ENCODE results near the gene PAX2. TPM values are rescaled to one million over a fixed set of nuclear protein-coding genes. Genes with fewer than 3 reads are reported as not detected.

PAX2 gene
- total RNA-seq, 1 donor from 2014 or later, result 0.34 TPM

- H3K27ac Mint-ChIP-seq, result no peak overlapping the region
- Histone ChIP-seq H3K4me3 (no peak overlapping the region), H2AFZ (replicated peaks) (no peak overlapping the region), H3F3A (ENCODE audit: low read depth) (no peaks in the 10 kb centered on the region), H3K4me2 (no peak overlapping the region), H3K9ac (no peak overlapping the region), H3K27me3 (peaks cover 80% of the 10 kb centered on the region), H3K27ac (no peak overlapping the region), H3K4me1 (peaks cover 15% of the 10 kb centered on the region), H3K9me3 (ENCODE audit: low read depth) (no peaks in the 10 kb centered on the region), H4K20me1 (ENCODE audit: low read depth) (peaks cover 6% of the 10 kb centered on the region), H3K79me2 (ENCODE audit: low read depth) (no peaks in the 10 kb centered on the region), H3K36me3 (no peaks in the 10 kb centered on the region)
- H3K4me1 Mint-ChIP-seq, result peaks cover 14% of the 10 kb centered on the region
- peaks cover 4% of the 10 kb centered on the region for H3K9me3 Mint-ChIP-seq
- H3K27me3 Mint-ChIP-seq (ENCODE audit: insufficient read depth, low read depth), result peaks cover 21% of the 10 kb centered on the region
- H3K4me3 Mint-ChIP-seq, result no peak overlapping the region
- DNase-seq (ENCODE audit: low spot score), result no peak
- TF ChIP-seq EZH2 (IDR thresholded peaks at IDR 0.05) (no peak), EZH2phosphoT487 (IDR thresholded peaks at IDR 0.05) (no peak), CTCF (IDR thresholded peaks at IDR 0.05) (no peak)
- H3K36me3 Mint-ChIP-seq, result no peaks in the 10 kb centered on the region
Measured at GRCh38 chr10:100784126-100784525, 38.7 kb downstream of the PAX2 start.

- no peak overlapping the region for H3K4me2 ChIP-seq
- H3K27me3 ChIP-seq, result peaks cover 80% of the 10 kb centered on the region
- H3F3A ChIP-seq (ENCODE audit: low read depth), result no peaks in the 10 kb centered on the region
- no peaks in the 10 kb centered on the region for H3K79me2 ChIP-seq (ENCODE audit: low read depth)
- H3K9ac ChIP-seq, result no peak overlapping the region
- no peak for DNase-seq (ENCODE audit: low spot score)
- Mint-ChIP-seq H3K27ac (peak overlapping the region; percentile 13), H3K27me3 (ENCODE audit: insufficient read depth, low read depth) (peaks cover 20% of the 10 kb centered on the region), H3K9me3 (no peaks in the 10 kb centered on the region), H3K4me1 (peaks cover 20% of the 10 kb centered on the region), H3K4me3 (no peak overlapping the region), H3K36me3 (no peaks in the 10 kb centered on the region)
- peaks cover 15% of the 10 kb centered on the region for H3K4me1 ChIP-seq
- H2AFZ ChIP-seq (replicated peaks), result no peak overlapping the region
- H3K27ac ChIP-seq, result no peak overlapping the region
- peaks cover 6% of the 10 kb centered on the region for H4K20me1 ChIP-seq (ENCODE audit: low read depth)
- TF ChIP-seq CTCF (IDR thresholded peaks at IDR 0.05) (no peak), EZH2phosphoT487 (IDR thresholded peaks at IDR 0.05) (no peak), EZH2 (IDR thresholded peaks at IDR 0.05) (no peak)
- no peaks in the 10 kb centered on the region for H3K9me3 ChIP-seq (ENCODE audit: low read depth)
- H3K4me3 ChIP-seq, result no peak overlapping the region
- no peaks in the 10 kb centered on the region for H3K36me3 ChIP-seq
Measured at GRCh38 chr10:100786591-100786990, 41.2 kb downstream of the PAX2 start.

GRCh38 chr10:100788002-100788903 is 42.9 kb downstream of the PAX2 start:
- DNase-seq (ENCODE audit: low spot score), result peak; percentile 72
- peaks cover 89% of the 10 kb centered on the region for H3K27me3 ChIP-seq
- Mint-ChIP-seq H3K9me3 (no peaks in the 10 kb centered on the region), H3K4me3 (no peak overlapping the region), H3K27me3 (ENCODE audit: insufficient read depth, low read depth) (peaks cover 20% of the 10 kb centered on the region), H3K27ac (no peak overlapping the region), H3K36me3 (no peaks in the 10 kb centered on the region), H3K4me1 (peaks cover 31% of the 10 kb centered on the region)
- no peaks in the 10 kb centered on the region for H3K79me2 ChIP-seq (ENCODE audit: low read depth)
- no peak overlapping the region for H3K27ac ChIP-seq
- H3K4me2 ChIP-seq, result peak overlapping the region; percentile 9
- H3K9me3 ChIP-seq (ENCODE audit: low read depth), result no peaks in the 10 kb centered on the region
- H3K4me3 ChIP-seq, result no peak overlapping the region
- H3K4me1 ChIP-seq, result peaks cover 25% of the 10 kb centered on the region
- H3F3A ChIP-seq (ENCODE audit: low read depth), result peaks cover 12% of the 10 kb centered on the region
- no peaks in the 10 kb centered on the region for H3K36me3 ChIP-seq
- TF ChIP-seq EZH2 (IDR thresholded peaks at IDR 0.05) (no peak), CTCF (IDR thresholded peaks at IDR 0.05) (no peak), EZH2phosphoT487 (IDR thresholded peaks at IDR 0.05) (no peak)
- H3K9ac ChIP-seq, result no peak overlapping the region
- peaks cover 13% of the 10 kb centered on the region for H4K20me1 ChIP-seq (ENCODE audit: low read depth)
- H2AFZ ChIP-seq (replicated peaks), result no peak overlapping the region
